Measurements from ENCODE around the gene BAG5.

GRCh38 chr14:103536693-103537092, 25.8 kb downstream of the BAG5 start:
- TF ChIP-seq SUZ12 (IDR thresholded peaks at IDR 0.05) = no peak
- no peak for TF ChIP-seq TARDBP (IDR thresholded peaks at IDR 0.05)
- TF ChIP-seq BHLHE40 (IDR thresholded peaks at IDR 0.05; ENCODE audit: borderline replicate concordance) = no peak
- TF ChIP-seq FOXA1 (IDR thresholded peaks at IDR 0.05) = no peak
- TF ChIP-seq FOXK2 (IDR thresholded peaks at IDR 0.05) = no peak
- no peak for TF ChIP-seq ELF4 (IDR thresholded peaks at IDR 0.05)
- no peak for TF ChIP-seq HDGF (IDR thresholded peaks at IDR 0.05; ENCODE audit: borderline replicate concordance)
